Brain microvascular endothelial cell (primary cell): ENCODE results near the gene SH3GL1.

ENCODE experiments used
- DNase-seq: peaks from one replicate; pipeline ENCODE4 v3.0.0-alpha.2; 2020
- H3K27ac ChIP-seq: fragments of 250-450 bp; sonication (Bioruptor Pico); 2 replicates; pipeline ENCODE4 v1.5.1; 2020; ENCODE audit warnings: mild to moderate bottlenecking, moderate library complexity
- H3K27me3 ChIP-seq: fragments of 250-450 bp; sonication (Bioruptor Pico); replicated peaks from 2 replicates; pipeline ENCODE4 v1.5.1; 2020; ENCODE audit warnings: mild to moderate bottlenecking
- H3K36me3 ChIP-seq: fragments of 250-450 bp; sonication (Bioruptor Pico); replicated peaks from 2 replicates; pipeline ENCODE4 v1.5.1; 2020; ENCODE audit warnings: mild to moderate bottlenecking
- H3K4me3 ChIP-seq: 2 replicates; pipeline ENCODE4 v1.5.1; 2011; ENCODE audit warnings: low read depth, mild to moderate bottlenecking, control low read depth, low read length, moderate library complexity
- in situ Hi-C: cut with HindIII; loops from 2 replicates; pipeline ENCODE4 v1.10.0; 2017; ENCODE audit warnings: low sequenced_read_pairs, low pct_ligation_motif_present
- TF ChIP-seq, protein P1 (sequence below): IDR thresholded peaks from 2 replicates; pipeline ENCODE4 v1.5.1; 2011; ENCODE audit warnings: low read depth, mild to moderate bottlenecking, moderate library complexity, low read length, control low read depth, inconsistent platforms; ENCODE audit errors: missing control alignments

The SH3GL1 gene

DNA sequence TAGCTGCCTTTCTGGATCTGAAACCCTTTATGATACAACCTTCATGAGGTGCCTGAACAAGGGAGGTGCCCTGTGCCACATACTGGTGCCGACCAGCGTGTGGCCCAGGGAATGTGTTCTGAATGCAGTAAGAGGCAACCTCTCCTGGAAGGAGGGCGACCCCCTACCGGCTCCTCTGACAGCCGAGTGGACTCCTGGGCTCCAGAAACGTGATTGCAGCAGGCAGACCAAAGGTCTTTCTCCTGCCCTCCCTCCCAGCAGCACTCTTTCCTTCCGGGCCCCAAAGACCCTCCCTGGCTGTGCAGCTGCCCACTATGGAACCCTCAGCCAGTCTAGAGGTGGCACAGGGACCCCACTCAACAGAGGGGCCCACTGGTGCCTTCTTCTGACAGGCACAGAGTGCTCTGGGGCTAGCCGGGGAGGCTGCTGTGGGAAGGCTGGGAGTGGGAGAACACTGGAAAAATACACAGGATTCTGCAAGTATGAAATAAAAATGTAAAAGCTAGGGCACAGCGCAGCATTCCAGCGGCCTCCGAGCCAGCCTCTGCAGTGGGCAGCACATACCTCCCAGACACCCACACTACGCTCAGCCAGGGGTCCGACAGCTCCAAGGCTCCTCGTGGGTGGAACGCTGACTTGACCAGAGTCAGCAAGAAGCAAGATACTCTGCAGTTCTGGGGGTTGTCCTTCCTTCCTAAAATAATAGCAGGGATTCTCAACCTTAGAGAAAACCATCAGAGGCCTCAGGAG lies 14.9 kb downstream of the SH3GL1 start:
- Histone ChIP-seq H3K36me3 (peaks cover 16% of the 10 kb centered on the region), H3K4me3 (no peak overlapping the region), H3K27ac (no peak overlapping the region)

DNA sequence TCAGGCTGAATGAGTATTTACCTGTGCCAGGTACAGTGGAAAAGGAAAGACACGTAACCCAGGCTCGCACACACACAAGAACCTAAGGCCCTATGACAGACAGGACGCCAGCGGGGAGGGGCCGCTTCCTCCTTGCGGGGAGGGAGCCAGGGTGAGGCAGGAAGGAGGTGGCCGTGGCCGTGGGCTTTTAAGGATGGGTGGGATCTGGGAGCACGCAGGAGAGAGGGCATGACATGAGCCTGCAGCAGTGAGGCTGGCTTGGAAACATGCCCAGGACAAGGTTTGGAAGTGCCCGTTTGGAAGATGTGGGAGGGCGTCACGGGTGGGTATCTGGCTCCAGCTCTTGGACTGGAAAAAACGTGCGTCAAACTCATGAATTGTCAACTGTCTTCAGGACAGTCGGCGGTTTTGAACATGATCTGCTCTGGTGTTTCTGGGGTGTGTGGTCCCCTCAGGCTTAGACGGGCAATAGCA lies 20.1 kb downstream of the SH3GL1 start:
- Histone ChIP-seq H3K36me3 (peaks cover 15% of the 10 kb centered on the region), H3K4me3 (no peak overlapping the region), H3K27ac (no peak overlapping the region), H3K27me3 (no peaks in the 10 kb centered on the region)
- no peak for DNase-seq
- in situ Hi-C loops: no loop called here
- TF ChIP-seq, protein P1, sequence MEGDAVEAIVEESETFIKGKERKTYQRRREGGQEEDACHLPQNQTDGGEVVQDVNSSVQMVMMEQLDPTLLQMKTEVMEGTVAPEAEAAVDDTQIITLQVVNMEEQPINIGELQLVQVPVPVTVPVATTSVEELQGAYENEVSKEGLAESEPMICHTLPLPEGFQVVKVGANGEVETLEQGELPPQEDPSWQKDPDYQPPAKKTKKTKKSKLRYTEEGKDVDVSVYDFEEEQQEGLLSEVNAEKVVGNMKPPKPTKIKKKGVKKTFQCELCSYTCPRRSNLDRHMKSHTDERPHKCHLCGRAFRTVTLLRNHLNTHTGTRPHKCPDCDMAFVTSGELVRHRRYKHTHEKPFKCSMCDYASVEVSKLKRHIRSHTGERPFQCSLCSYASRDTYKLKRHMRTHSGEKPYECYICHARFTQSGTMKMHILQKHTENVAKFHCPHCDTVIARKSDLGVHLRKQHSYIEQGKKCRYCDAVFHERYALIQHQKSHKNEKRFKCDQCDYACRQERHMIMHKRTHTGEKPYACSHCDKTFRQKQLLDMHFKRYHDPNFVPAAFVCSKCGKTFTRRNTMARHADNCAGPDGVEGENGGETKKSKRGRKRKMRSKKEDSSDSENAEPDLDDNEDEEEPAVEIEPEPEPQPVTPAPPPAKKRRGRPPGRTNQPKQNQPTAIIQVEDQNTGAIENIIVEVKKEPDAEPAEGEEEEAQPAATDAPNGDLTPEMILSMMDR: no peak

More for the DNA sequence above, 14.9 kb downstream of the SH3GL1 start:
- no peak for DNase-seq
- TF ChIP-seq, protein P1: no peak
- no peaks in the 10 kb centered on the region for H3K27me3 ChIP-seq
- in situ Hi-C loops: no loop called here

DNA sequence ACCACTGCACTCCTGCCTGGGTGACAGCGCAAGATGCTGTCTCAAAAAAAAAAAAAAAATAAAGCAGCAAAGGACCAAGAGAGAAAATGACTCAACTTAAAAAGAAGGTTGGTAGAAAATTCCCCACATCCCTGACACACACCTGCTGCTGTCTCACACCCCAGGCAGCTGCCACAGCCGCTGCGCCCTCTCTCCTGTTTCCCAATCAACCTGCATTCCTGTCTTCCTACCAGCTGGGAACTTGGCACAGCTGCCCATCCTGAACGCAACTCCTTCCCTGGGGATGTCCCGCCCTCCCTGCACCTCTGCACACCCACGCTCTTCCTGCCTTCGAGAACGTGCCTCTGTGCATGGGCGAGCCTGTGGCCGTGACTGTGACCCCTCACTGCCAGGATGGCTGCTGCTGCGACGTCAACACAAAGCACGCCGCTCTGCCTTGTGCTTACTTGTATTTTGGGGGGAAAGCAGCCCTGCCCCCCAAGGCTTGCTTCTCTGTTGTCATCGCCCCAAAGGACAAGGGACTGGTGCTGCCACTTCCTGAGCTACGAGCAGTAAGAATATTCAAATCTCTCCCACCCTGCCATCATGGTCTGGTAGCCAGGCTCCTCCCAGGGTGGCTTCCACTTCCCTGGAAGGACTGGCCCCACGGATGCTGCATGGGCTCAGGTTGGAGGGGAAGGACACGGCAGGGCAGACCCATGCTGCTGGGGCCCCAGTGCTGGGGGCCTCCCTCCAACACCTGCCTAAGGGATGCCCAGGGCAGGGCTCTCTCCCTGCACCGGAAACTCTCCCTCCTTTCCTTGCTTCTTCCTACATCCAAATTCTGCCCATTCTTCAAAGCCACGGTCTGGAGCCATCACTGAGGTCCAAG lies 20.7 kb downstream of the SH3GL1 start:
- no peak for DNase-seq
- H3K36me3 ChIP-seq: peaks cover 14% of the 10 kb centered on the region
- no peaks in the 10 kb centered on the region for H3K27me3 ChIP-seq
- TF ChIP-seq, protein P1: no peak
- in situ Hi-C loops: no loop called here
- no peak overlapping the region for H3K27ac ChIP-seq
- H3K4me3 ChIP-seq: no peak overlapping the region

DNA sequence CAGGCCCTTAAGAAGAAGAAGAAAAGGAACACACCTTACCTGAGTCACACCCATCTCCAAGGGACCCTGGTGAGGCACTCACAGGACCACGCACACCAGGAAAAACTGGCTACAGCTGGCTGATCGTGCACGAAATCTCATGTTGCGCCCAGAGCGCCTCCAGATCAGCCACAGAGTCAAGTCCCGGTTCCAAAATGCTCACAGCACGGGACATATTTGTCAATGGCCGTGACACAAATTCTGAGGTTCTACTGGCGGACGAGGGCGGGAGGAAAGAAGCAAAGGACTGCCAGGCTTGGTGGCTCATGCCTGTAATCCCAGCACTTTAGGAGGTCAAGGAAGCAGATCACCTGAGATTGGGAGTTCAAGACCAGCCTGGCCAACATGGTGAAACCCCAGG lies 21.5 kb downstream of the SH3GL1 start:
- Histone ChIP-seq H3K27ac (no peak overlapping the region), H3K27me3 (no peaks in the 10 kb centered on the region), H3K36me3 (peaks cover 8% of the 10 kb centered on the region), H3K4me3 (no peak overlapping the region)
- no peak for DNase-seq
- in situ Hi-C loops: no loop called here
- TF ChIP-seq, protein P1: no peak

DNA sequence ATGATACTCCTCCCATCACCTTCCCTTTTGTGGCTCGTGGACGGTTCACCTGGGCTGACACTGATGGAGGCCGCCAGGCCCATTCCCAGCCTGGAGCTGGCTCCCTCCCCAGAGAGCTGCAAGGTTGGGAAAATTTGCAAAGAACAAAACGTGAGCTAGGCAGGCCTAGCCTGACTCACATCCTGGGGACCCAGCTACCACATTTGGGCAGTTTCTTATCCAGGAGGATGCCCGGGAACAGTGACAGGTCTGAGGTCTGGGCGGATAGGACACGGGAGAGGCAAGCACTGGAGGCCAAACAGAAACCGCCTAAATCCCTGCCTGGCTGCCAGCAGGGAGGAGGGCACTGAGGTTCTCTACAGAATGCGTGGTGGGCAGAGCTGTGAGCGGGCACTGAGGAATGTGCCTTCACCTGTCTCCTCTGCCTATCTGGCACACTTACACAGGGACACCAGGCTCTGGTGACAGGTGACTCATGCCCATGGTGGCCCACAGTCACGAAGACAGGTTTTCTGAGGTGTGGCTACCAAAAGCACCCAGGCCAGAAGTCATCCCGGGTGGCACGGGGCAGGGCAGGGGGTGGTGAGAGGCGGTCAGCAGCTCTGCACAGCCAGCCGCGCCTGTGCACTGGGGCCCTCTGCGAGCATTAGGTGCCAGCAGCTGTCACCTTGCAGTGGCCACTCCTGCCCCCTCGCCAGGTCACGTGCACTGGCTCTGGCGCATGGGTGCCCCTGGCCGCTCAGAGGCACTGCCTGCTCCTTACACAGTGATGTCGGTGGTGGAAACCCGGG lies 23.2 kb downstream of the SH3GL1 start:
- TF ChIP-seq, protein P1: no peak

More for the DNA sequence above, 23.2 kb downstream of the SH3GL1 start:
- no peak for DNase-seq
- Histone ChIP-seq H3K27ac (no peak overlapping the region), H3K4me3 (no peak overlapping the region), H3K36me3 (peaks cover 4% of the 10 kb centered on the region), H3K27me3 (no peaks in the 10 kb centered on the region)
- in situ Hi-C loops: no loop called here
